ENCODE data around the gene FBXO48.

DNA sequence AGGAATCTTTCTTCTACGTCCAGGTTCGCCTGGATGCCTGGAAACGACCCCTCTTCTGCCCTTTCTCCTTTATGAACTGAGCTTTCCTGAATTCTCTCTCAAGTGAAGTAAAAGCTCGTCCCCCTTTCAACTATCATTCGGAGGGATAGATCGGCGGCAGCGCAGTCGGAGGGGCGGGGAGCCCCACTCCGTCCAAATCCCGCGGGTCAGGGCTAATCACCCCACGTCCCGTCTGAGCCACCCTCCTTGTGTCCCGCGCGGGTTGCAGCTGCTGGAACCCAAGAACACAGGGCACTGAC is 367 bp downstream of the FBXO48 start:
- TF ChIP-seq CTCF (IDR thresholded peaks at IDR 0.05) (no peak), POLR2AphosphoS5 (IDR thresholded peaks at IDR 0.05) (no peak), POLR2A (IDR thresholded peaks at IDR 0.05) (no peak)
